ENCODE results near the gene BCAP29.
A peak's percentile ranks its signal among the peaks of the same experiment; 100 is the strongest.
"Not testable (repeated sequence)": the region's sequence is repeated elsewhere in the genome, so short reads cannot be mapped to it uniquely, and the experiment has no call there.

Gene BCAP29

GRCh38 chr7:107579885-107580715 is at the start of gene BCAP29:
TSS of gene BCAP29 (plus strand) at chr7:107580246. CDS start at chr7:107580773, 527 bp downstream.
- peak; percentile 47 for DNase-seq

GRCh38 chr7:107530751-107531150 is 49.3 kb upstream of the BCAP29 start:
- no peak for DNase-seq

GRCh38 chr7:107534139-107534538 is 45.9 kb upstream of the BCAP29 start:
- DNase-seq = no peak

- not testable (repeated sequence) for DNase-seq
Observed at GRCh38 chr7:107537228-107537627, 42.8 kb upstream of the BCAP29 start.

GRCh38 chr7:107538001-107538400 is 42.0 kb upstream of the BCAP29 start:
- no peak for DNase-seq

GRCh38 chr7:107543338-107543993 is 36.6 kb upstream of the BCAP29 start:
- DNase-seq = no peak

- no peak for DNase-seq
Observed at GRCh38 chr7:107544848-107545591, 35.0 kb upstream of the BCAP29 start.

GRCh38 chr7:107551936-107552335 is 28.1 kb upstream of the BCAP29 start:
- no peak for DNase-seq

GRCh38 chr7:107555893-107556292 is 24.2 kb upstream of the BCAP29 start:
- no peak for DNase-seq

- DNase-seq = no peak
Observed at GRCh38 chr7:107559864-107560263, 20.2 kb upstream of the BCAP29 start.

- no peak for DNase-seq
Observed at GRCh38 chr7:107560898-107561516, 19.0 kb upstream of the BCAP29 start.

- DNase-seq = no peak
Observed at GRCh38 chr7:107563081-107563774, 16.8 kb upstream of the BCAP29 start.

- DNase-seq = peak; percentile 78
Observed at GRCh38 chr7:107563775-107564552, 16.1 kb upstream of the BCAP29 start, which contains the start of the genes COG5 and DUS4L. TSS of gene COG5 (minus strand) at chr7:107563920. CDS start at chr7:107563896, 24 bp downstream. TSS of gene DUS4L (plus strand) at chr7:107563971. CDS start at chr7:107567071, 3,100 bp downstream.

GRCh38 chr7:107564553-107565298 is 15.3 kb upstream of the BCAP29 start:
- no peak for DNase-seq

- no peak for DNase-seq
Observed at GRCh38 chr7:107570298-107570697, 9.7 kb upstream of the BCAP29 start.

GRCh38 chr7:107573537-107573936 is 6.5 kb upstream of the BCAP29 start:
- no peak for DNase-seq

GRCh38 chr7:107579554-107579884 is 527 bp upstream of the BCAP29 start:
- no peak for DNase-seq

GRCh38 chr7:107580716-107581383 is 804 bp downstream of the BCAP29 start:
- no peak for DNase-seq

GRCh38 chr7:107581387-107582013 is 1.5 kb downstream of the BCAP29 start:
- no peak for DNase-seq

GRCh38 chr7:107582875-107583274 is 2.8 kb downstream of the BCAP29 start:
- no peak for DNase-seq

Data from activated CD4-positive, alpha-beta T cell treated with anti-CD3 and anti-CD28 coated beads for 1 hour (primary cell).